CD14-positive monocyte (primary cell): ENCODE results near the gene GGT5. TPM values are rescaled to one million over a fixed set of nuclear protein-coding genes. Genes with fewer than 3 reads are reported as not detected.

Experiments used
- DNase-seq, 3 donors: peaks; one replicate each; pipeline ENCODE4 v3.0.0-alpha.2; 2011 to 2022
- H2AFZ ChIP-seq: 2 replicates; pipeline ENCODE4 v1.6.0; 2012; ENCODE audit warnings: mild to moderate bottlenecking, low read depth, low read length, inconsistent platforms; ENCODE audit not compliant: insufficient read depth, poor library complexity, severe bottlenecking
- H3K27ac ChIP-seq, 2 donors: 1 replicate in 1 of 2; 2 replicates in 1 of 2; pipeline ENCODE4 v1.5.1; 2012 to 2013; ENCODE audit warnings: low read length in 2 of 2, control low read depth in 1 of 2, inconsistent platforms in 1 of 2, low read depth in 1 of 2, mild to moderate bottlenecking in 1 of 2
- H3K27me3 ChIP-seq, 2 donors: one replicate each; pipeline versions ENCODE4 v1.6.0 to v1.6.1; 2011 to 2013; ENCODE audit warnings: low read length in 2 of 2; ENCODE audit not compliant: control insufficient read depth in 2 of 2, insufficient read depth in 2 of 2
- H3K36me3 ChIP-seq, 2 donors: replicated peaks in 1 of 2; 1 replicate in 1 of 2; 2 replicates in 1 of 2; pipeline versions ENCODE4 v1.5.1 to v1.6.1; 2012 to 2013; ENCODE audit warnings: low read length in 2 of 2, control low read depth in 1 of 2, inconsistent platforms in 1 of 2, mild to moderate bottlenecking in 1 of 2; ENCODE audit not compliant: insufficient read depth in 2 of 2, control insufficient read depth in 1 of 2
- H3K4me1 ChIP-seq, 2 donors: 1 replicate in 1 of 2; 2 replicates in 1 of 2; pipeline versions ENCODE4 v1.5.1 to v1.6.1; 2012 to 2013; ENCODE audit warnings: low read length in 2 of 2, control low read depth in 1 of 2, inconsistent platforms in 1 of 2, mild to moderate bottlenecking in 1 of 2, moderate library complexity in 1 of 2; ENCODE audit not compliant: insufficient read depth in 2 of 2, control insufficient read depth in 1 of 2
- H3K4me2 ChIP-seq: replicated peaks from 2 replicates; pipeline ENCODE3; 2012; ENCODE audit warnings: low read length, moderate library complexity, mild to moderate bottlenecking; ENCODE audit not compliant: poor library complexity, severe bottlenecking; ENCODE audit errors: extremely low read depth
- H3K4me3 ChIP-seq, 3 experiments: fragments of 200-600 bp in 1 of 3; sonication (generic) in 1 of 3; replicated peaks in 1 of 3; 1 replicate in 2 of 3; 2 replicates in 1 of 3; pipeline ENCODE4 v1.5.1; 2011 to 2013; ENCODE audit warnings: low read length in 3 of 3, mild to moderate bottlenecking in 3 of 3, control low read depth in 2 of 3, low read depth in 2 of 3, inconsistent platforms in 1 of 3, moderate library complexity in 1 of 3
- H3K79me2 ChIP-seq: 2 replicates; pipeline ENCODE4 v1.6.0; 2012; ENCODE audit warnings: mild to moderate bottlenecking, control low read depth, inconsistent platforms, low read length, moderate library complexity; ENCODE audit not compliant: insufficient read depth
- H3K9ac ChIP-seq: 2 replicates; pipeline ENCODE4 v1.6.0; 2017; ENCODE audit warnings: low read length, mild to moderate bottlenecking; ENCODE audit not compliant: insufficient read depth, poor library complexity, severe bottlenecking
- H3K9me3 ChIP-seq, 2 donors: replicated peaks in 1 of 2; 1 replicate in 1 of 2; 2 replicates in 1 of 2; pipeline versions ENCODE4 v1.5.1 to v1.6.1; 2012 to 2013; ENCODE audit warnings: low read length in 2 of 2, control low read depth in 1 of 2; ENCODE audit not compliant: control insufficient read depth in 1 of 2, insufficient read depth in 1 of 2
- H4K20me1 ChIP-seq: 2 replicates; pipeline ENCODE4 v1.6.0; 2012; ENCODE audit warnings: mild to moderate bottlenecking, low read length, control low read depth, moderate library complexity; ENCODE audit not compliant: insufficient read depth
- H3K27ac Mint-ChIP-seq, 7 donors: one replicate each; pipeline ENCODE4 v1.8.0; 2020; ENCODE audit warnings: mild to moderate bottlenecking in 7 of 7, mixed read lengths in 7 of 7, moderate library complexity in 6 of 7, inconsistent platforms in 2 of 7
- H3K27me3 Mint-ChIP-seq, 3 donors: one replicate each; pipeline ENCODE4 v1.8.0; 2021 to 2022; ENCODE audit warnings: low read depth in 3 of 3, mild to moderate bottlenecking in 3 of 3, mixed read lengths in 3 of 3, moderate library complexity in 3 of 3, inconsistent platforms in 1 of 3
- H3K36me3 Mint-ChIP-seq, 2 donors: one replicate each; pipeline ENCODE4 v1.8.0; 2020; ENCODE audit warnings: mixed read lengths in 2 of 2, inconsistent platforms in 1 of 2, mild to moderate bottlenecking in 1 of 2
- H3K4me1 Mint-ChIP-seq: one replicate; pipeline ENCODE4 v1.8.0; 2020; ENCODE audit warnings: mild to moderate bottlenecking, mixed read lengths
- H3K4me3 Mint-ChIP-seq, 2 donors: one replicate each; pipeline ENCODE4 v1.8.0; 2020; ENCODE audit warnings: mild to moderate bottlenecking in 2 of 2, mixed read lengths in 2 of 2, moderate library complexity in 1 of 2
- H3K9me3 Mint-ChIP-seq, 7 donors: one replicate each; pipeline ENCODE4 v1.8.0; 2020 to 2022; ENCODE audit warnings: mixed read lengths in 7 of 7, mild to moderate bottlenecking in 6 of 7, moderate library complexity in 6 of 7, inconsistent platforms in 2 of 7
- WGBS: methylation state at CpG from one replicate; pipeline ENCODE4 v1.1.5; 2013; ENCODE audit warnings: missing lambda C conversion rate; ENCODE audit not compliant: insufficient coverage; 5-methylcytosine and 5-hydroxymethylcytosine counted together
- intact Hi-C, 2 donors: fragments of 100-400 bp; cut with micrococcal nuclease; formaldehyde crosslinking; loops; one replicate each; pipeline versions ENCODE4 v1.15.0 to v1.15.1; 2023
- polyA plus RNA-seq, 3 donors: library from polyadenylated mRNA; depleted of rRNA in 1 of 3; unstranded in 2 of 3; stranded (reverse) in 1 of 3; fragments of 300-500 nt in 2 of 3; fragments of >200 nt in 1 of 3; fragmentation: Illumina TruSeq in 2 of 3; gene quantifications; 1 replicate in 2 of 3; 2 replicates in 1 of 3; pipeline ENCODE4 v1.2.3, GENCODE V29; 2012 to 2021
- TF ChIP-seq, protein P1 (sequence below): fragments of 200-600 bp; IDR thresholded peaks from one replicate; pipeline ENCODE4 v1.8.0; 2022; ENCODE audit warnings: antibody characterized with exemption, mild to moderate bottlenecking

GGT5 gene
- polyA plus RNA-seq, 3 donors = 0.26 to 0.41 TPM; not detected in 1

DNA sequence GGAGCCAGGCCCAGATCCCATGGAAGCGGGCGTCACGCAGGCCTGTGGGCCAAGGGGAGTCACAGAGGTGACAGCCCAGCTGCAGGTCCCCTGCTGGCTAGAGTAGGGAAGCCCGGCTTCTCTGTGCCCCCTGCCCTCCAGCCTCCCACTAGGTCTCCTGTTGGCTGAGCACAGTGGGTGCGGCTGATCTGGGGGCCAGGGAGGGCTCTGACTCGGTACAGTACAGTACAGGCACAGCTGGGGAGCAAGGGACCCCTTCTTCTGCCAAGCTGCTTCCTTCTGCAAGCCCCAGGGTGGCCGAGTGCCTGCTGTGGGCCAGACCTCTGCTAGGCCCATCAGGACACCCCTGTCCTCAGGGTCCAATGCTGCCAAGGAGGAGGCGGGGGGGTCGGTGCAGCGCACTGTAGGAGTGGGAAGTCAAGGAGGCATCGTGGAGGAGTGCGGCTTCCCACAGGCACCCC, 53.5 kb downstream of the GGT5 start:
- H3K4me1 ChIP-seq = peaks cover 4 to 7% of the 10 kb centered on the region in 2 donors
- Mint-ChIP-seq H3K4me1 (peaks cover 5% of the 10 kb centered on the region), H3K27me3 (peaks cover 0 to 5% (median 2%) of the 10 kb centered on the region in 3 donors), H3K27ac (no peak overlapping the region), H3K9me3 (peaks cover 0 to 3% (median 0%) of the 10 kb centered on the region in 7 donors), H3K4me3 (no peak overlapping the region), H3K36me3 (no peaks in the 10 kb centered on the region)
- no peaks in the 10 kb centered on the region for H4K20me1 ChIP-seq
- H2AFZ ChIP-seq = no peak overlapping the region
- H3K9ac ChIP-seq = no peak overlapping the region
- 91% methylated on average over 9 of the region's 12 CpGs for WGBS
- intact Hi-C loops = loop anchor here in 1 of 2 donors (2.0 kb wide), 2 partner anchors 39 to 55 kb away; no protein-coding TSS in a partner anchor
- no peak overlapping the region for H3K4me2 ChIP-seq
- H3K36me3 ChIP-seq = no peaks in the 10 kb centered on the region
- DNase-seq = no peak
- no peak overlapping the region for H3K4me3 ChIP-seq
- H3K79me2 ChIP-seq = no peaks in the 10 kb centered on the region
- no peaks in the 10 kb centered on the region for H3K27me3 ChIP-seq
- TF ChIP-seq, protein P1, sequence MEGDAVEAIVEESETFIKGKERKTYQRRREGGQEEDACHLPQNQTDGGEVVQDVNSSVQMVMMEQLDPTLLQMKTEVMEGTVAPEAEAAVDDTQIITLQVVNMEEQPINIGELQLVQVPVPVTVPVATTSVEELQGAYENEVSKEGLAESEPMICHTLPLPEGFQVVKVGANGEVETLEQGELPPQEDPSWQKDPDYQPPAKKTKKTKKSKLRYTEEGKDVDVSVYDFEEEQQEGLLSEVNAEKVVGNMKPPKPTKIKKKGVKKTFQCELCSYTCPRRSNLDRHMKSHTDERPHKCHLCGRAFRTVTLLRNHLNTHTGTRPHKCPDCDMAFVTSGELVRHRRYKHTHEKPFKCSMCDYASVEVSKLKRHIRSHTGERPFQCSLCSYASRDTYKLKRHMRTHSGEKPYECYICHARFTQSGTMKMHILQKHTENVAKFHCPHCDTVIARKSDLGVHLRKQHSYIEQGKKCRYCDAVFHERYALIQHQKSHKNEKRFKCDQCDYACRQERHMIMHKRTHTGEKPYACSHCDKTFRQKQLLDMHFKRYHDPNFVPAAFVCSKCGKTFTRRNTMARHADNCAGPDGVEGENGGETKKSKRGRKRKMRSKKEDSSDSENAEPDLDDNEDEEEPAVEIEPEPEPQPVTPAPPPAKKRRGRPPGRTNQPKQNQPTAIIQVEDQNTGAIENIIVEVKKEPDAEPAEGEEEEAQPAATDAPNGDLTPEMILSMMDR = no peak
- H3K9me3 ChIP-seq = no peaks in the 10 kb centered on the region
- H3K27ac ChIP-seq = no peak overlapping the region

DNA sequence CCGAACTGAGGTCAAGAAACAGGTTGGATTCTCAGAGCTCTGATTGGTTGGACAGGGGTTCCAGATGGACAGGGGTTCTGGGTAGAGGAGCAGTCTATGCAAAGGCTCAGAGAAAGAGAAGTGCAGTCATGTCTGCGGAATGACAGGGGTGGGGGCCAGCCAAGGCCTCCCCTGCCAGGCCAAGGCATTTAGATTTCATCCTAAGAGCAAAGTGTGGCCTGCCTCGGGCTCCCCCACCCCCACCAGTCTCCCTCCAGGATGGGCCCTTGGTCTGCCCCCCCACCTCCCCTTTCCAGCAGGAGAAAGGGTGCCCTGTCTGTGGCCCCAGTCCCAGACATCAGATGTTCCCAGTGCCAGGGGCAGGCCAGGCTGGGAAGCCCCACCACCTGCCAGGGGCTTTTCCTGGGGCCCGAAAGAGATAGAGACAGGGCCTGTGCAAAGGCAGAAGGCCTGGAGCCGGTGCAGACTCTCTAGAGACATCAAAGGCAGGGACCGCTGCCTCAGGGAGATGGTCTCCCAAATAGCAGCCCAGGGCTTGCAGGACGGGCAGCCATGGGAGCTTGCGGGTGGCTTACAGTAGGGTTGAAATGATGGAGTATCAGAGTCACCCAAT, 54.2 kb downstream of the GGT5 start:
- no peaks in the 10 kb centered on the region for H3K27me3 ChIP-seq
- no peaks in the 10 kb centered on the region for H3K9me3 ChIP-seq
- Mint-ChIP-seq H3K9me3 (peaks cover 0 to 3% (median 0%) of the 10 kb centered on the region in 7 donors), H3K27ac (peak overlapping the region in 3 of 7 donors; percentile 32 to 68 (median 55)), H3K4me1 (peaks cover 4% of the 10 kb centered on the region), H3K27me3 (peaks cover 0 to 4% (median 4%) of the 10 kb centered on the region in 3 donors), H3K36me3 (no peaks in the 10 kb centered on the region), H3K4me3 (no peak overlapping the region)
- no peak overlapping the region for H3K27ac ChIP-seq
- no peak overlapping the region for H3K4me3 ChIP-seq
- H3K4me2 ChIP-seq = no peak overlapping the region
- peaks cover 4 to 7% of the 10 kb centered on the region in 2 donors for H3K4me1 ChIP-seq
- H3K79me2 ChIP-seq = no peaks in the 10 kb centered on the region
- no peaks in the 10 kb centered on the region for H3K36me3 ChIP-seq
- DNase-seq = no peak
- TF ChIP-seq, protein P1 = no peak
- no peaks in the 10 kb centered on the region for H4K20me1 ChIP-seq
- no peak overlapping the region for H2AFZ ChIP-seq
- H3K9ac ChIP-seq = no peak overlapping the region
- intact Hi-C loops = loop anchor here in 1 of 2 donors (2.0 kb wide), 2 partner anchors 40 to 56 kb away; no protein-coding TSS in a partner anchor
- WGBS = 95% methylated on average over 7 of the region's 8 CpGs
